ENCODE data around the gene SDK2.
A peak's percentile ranks its signal among the peaks of the same experiment; 100 is the strongest.
"Not testable (repeated sequence)": the region's sequence is repeated elsewhere in the genome, so short reads cannot be mapped to it uniquely, and the experiment has no call there.

SDK2 gene

GRCh38 chr17:73309727-73310596, 334.3 kb downstream of the SDK2 start:
- no peak for DNase-seq

- not testable (repeated sequence) for DNase-seq
Observed at GRCh38 chr17:73308959-73309358, 335.3 kb downstream of the SDK2 start.

- DNase-seq = no peak
Observed at GRCh38 chr17:73308017-73308823, 336.0 kb downstream of the SDK2 start.

GRCh38 chr17:73307130-73307529, 337.1 kb downstream of the SDK2 start:
- DNase-seq = no peak

- no peak for DNase-seq
Observed at GRCh38 chr17:73305845-73306836, 338.1 kb downstream of the SDK2 start.

GRCh38 chr17:73304971-73305812, 339.1 kb downstream of the SDK2 start:
- peak; percentile 49 for DNase-seq

GRCh38 chr17:73304438-73304837, 339.8 kb downstream of the SDK2 start:
- no peak for DNase-seq

- DNase-seq = no peak
Observed at GRCh38 chr17:73302189-73302588, 342.1 kb downstream of the SDK2 start.

GRCh38 chr17:73301369-73301768, 342.9 kb downstream of the SDK2 start:
- no peak for DNase-seq

- DNase-seq = no peak
Observed at GRCh38 chr17:73300392-73300791, 343.9 kb downstream of the SDK2 start.

GRCh38 chr17:73297934-73298861, 346.0 kb downstream of the SDK2 start:
- no peak for DNase-seq

- no peak for DNase-seq
Observed at GRCh38 chr17:73293480-73293911, 350.7 kb downstream of the SDK2 start.

- DNase-seq = no peak
Observed at GRCh38 chr17:73293031-73293430, 351.2 kb downstream of the SDK2 start.

GRCh38 chr17:73292031-73292531, 352.2 kb downstream of the SDK2 start:
- DNase-seq = no peak

GRCh38 chr17:73291260-73291801, 352.9 kb downstream of the SDK2 start:
- DNase-seq = no peak

GRCh38 chr17:73290399-73291259, 353.6 kb downstream of the SDK2 start:
- no peak for DNase-seq

- no peak for DNase-seq
Observed at GRCh38 chr17:73289549-73290254, 354.5 kb downstream of the SDK2 start.
